ENCODE measurements around the gene PPP6R1.

The PPP6R1 gene

GRCh38 chr19:55305491-55305890 lies 46.7 kb upstream of the PPP6R1 start:
- peaks cover 54 to 80% of the 10 kb centered on the region in 2 donors for H3K36me3 ChIP-seq (replicated peaks in 1 of 2; ENCODE audit: control insufficient read depth in 2 of 2, insufficient read depth in 2 of 2, low read length in 2 of 2)
- no peak overlapping the region for H3K23ac ChIP-seq (ENCODE audit: low read depth, low read length, poor library complexity)
- no peaks in the 10 kb centered on the region for H3K79me1 ChIP-seq (ENCODE audit: low read depth, low read length)
- no CpG with 5 or more reads among the region's 9 CpGs for WGBS, 2 donors (ENCODE audit: extremely low coverage in 2 of 2, insufficient read length in 2 of 2, insufficient replicate concordance in 1 of 2)
- H3K4me1 ChIP-seq (ENCODE audit: control insufficient read depth in 2 of 2, insufficient read depth in 1 of 2, low read depth in 1 of 2, low read length in 2 of 2), result peaks cover 14 to 15% of the 10 kb centered on the region in 2 donors
- H4K8ac ChIP-seq (ENCODE audit: low read depth, low read length), result no peak overlapping the region
- H2BK15ac ChIP-seq (ENCODE audit: low read length), result no peak overlapping the region
- no peak overlapping the region for H3K4ac ChIP-seq (ENCODE audit: low read length)
- no peak overlapping the region for H2AFZ ChIP-seq (ENCODE audit: low read length)
- H3K14ac ChIP-seq (ENCODE audit: low read length), result no peak overlapping the region
- no peak for DNase-seq (ENCODE audit: low spot score)
- no peak overlapping the region for H2BK12ac ChIP-seq (ENCODE audit: low read length)
- peaks cover 4 to 5% of the 10 kb centered on the region in 2 donors for H3K9me3 ChIP-seq (replicated peaks in 1 of 2; ENCODE audit: control insufficient read depth in 2 of 2, insufficient read depth in 1 of 2, low read depth in 1 of 2, low read length in 2 of 2)
- no peak overlapping the region for H3K4me3 ChIP-seq (ENCODE audit: low read length in 2 of 2)
- no peaks in the 10 kb centered on the region for H3K27me3 ChIP-seq (ENCODE audit: control insufficient read depth in 3 of 3, insufficient read depth in 3 of 3, low read depth in 1 of 3, low read length in 3 of 3)
- H2BK120ac ChIP-seq (ENCODE audit: low read depth, low read length), result no peak overlapping the region
- H2AK5ac ChIP-seq (ENCODE audit: low read depth, low read length), result no peak overlapping the region
- H3K18ac ChIP-seq (ENCODE audit: low read length), result no peak overlapping the region
- H2BK5ac ChIP-seq (ENCODE audit: low read length), result peak overlapping the region; percentile 3
- no peak overlapping the region for H3K9ac ChIP-seq (ENCODE audit: low read depth, low read length, poor library complexity)
- H4K91ac ChIP-seq (ENCODE audit: low read depth, low read length, poor library complexity), result no peak overlapping the region
- no peak overlapping the region for H3K4me2 ChIP-seq (ENCODE audit: insufficient read depth, low read length, poor library complexity, severe bottlenecking)
- H3K27ac ChIP-seq (replicated peaks; ENCODE audit: low read length), result no peak overlapping the region

- Histone ChIP-seq H4K8ac (ENCODE audit: low read depth, low read length) (no peak overlapping the region), H3K9me3 (replicated peaks in 1 of 2; ENCODE audit: control insufficient read depth in 2 of 2, insufficient read depth in 1 of 2, low read depth in 1 of 2, low read length in 2 of 2) (peaks cover 4 to 5% of the 10 kb centered on the region in 2 donors), H3K79me1 (ENCODE audit: low read depth, low read length) (no peaks in the 10 kb centered on the region), H3K4ac (ENCODE audit: low read length) (no peak overlapping the region), H3K36me3 (replicated peaks in 1 of 2; ENCODE audit: control insufficient read depth in 2 of 2, insufficient read depth in 2 of 2, low read length in 2 of 2) (peaks cover 52 to 77% of the 10 kb centered on the region in 2 donors), H3K4me2 (ENCODE audit: insufficient read depth, low read length, poor library complexity, severe bottlenecking) (no peak overlapping the region), H2BK12ac (ENCODE audit: low read length) (no peak overlapping the region), H3K4me3 (ENCODE audit: low read length in 2 of 2) (no peak overlapping the region), H3K14ac (ENCODE audit: low read length) (no peak overlapping the region), H2BK120ac (ENCODE audit: low read depth, low read length) (no peak overlapping the region), H2AFZ (ENCODE audit: low read length) (no peak overlapping the region), H2AK5ac (ENCODE audit: low read depth, low read length) (peak overlapping the region; percentile 18), H3K27me3 (ENCODE audit: control insufficient read depth in 3 of 3, insufficient read depth in 3 of 3, low read depth in 1 of 3, low read length in 3 of 3) (no peaks in the 10 kb centered on the region), H3K23ac (ENCODE audit: low read depth, low read length, poor library complexity) (no peak overlapping the region), H4K91ac (ENCODE audit: low read depth, low read length, poor library complexity) (no peak overlapping the region), H3K18ac (ENCODE audit: low read length) (peak overlapping the region; percentile 42), H2BK5ac (ENCODE audit: low read length) (peak overlapping the region; percentile 3), H3K27ac (replicated peaks; ENCODE audit: low read length) (no peak overlapping the region), H3K4me1 (ENCODE audit: control insufficient read depth in 2 of 2, insufficient read depth in 1 of 2, low read depth in 1 of 2, low read length in 2 of 2) (peaks cover 13 to 14% of the 10 kb centered on the region in 2 donors), H2BK15ac (ENCODE audit: low read length) (no peak overlapping the region), H3K9ac (ENCODE audit: low read depth, low read length, poor library complexity) (no peak overlapping the region)
- DNase-seq (ENCODE audit: low spot score), result no peak
- no CpG with 5 or more reads among the region's 14 CpGs for WGBS, 2 donors (ENCODE audit: extremely low coverage in 2 of 2, insufficient read length in 2 of 2, insufficient replicate concordance in 1 of 2)
Observed at GRCh38 chr19:55304980-55305379, 46.2 kb upstream of the PPP6R1 start.

GRCh38 chr19:55304279-55304978 lies 45.6 kb upstream of the PPP6R1 start:
- DNase-seq (ENCODE audit: low spot score), result no peak
- WGBS, 2 donors (ENCODE audit: extremely low coverage in 2 of 2, insufficient read length in 2 of 2, insufficient replicate concordance in 1 of 2), result no CpG with 5 or more reads among the region's 39 CpGs
- Histone ChIP-seq H3K36me3 (replicated peaks in 1 of 2; ENCODE audit: control insufficient read depth in 2 of 2, insufficient read depth in 2 of 2, low read length in 2 of 2) (peaks cover 51 to 77% of the 10 kb centered on the region in 2 donors), H2BK12ac (ENCODE audit: low read length) (no peak overlapping the region), H4K8ac (ENCODE audit: low read depth, low read length) (no peak overlapping the region), H2AK5ac (ENCODE audit: low read depth, low read length) (no peak overlapping the region), H2BK15ac (ENCODE audit: low read length) (no peak overlapping the region), H3K23ac (ENCODE audit: low read depth, low read length, poor library complexity) (no peak overlapping the region), H3K9ac (ENCODE audit: low read depth, low read length, poor library complexity) (no peak overlapping the region), H4K91ac (ENCODE audit: low read depth, low read length, poor library complexity) (no peak overlapping the region), H3K9me3 (replicated peaks in 1 of 2; ENCODE audit: control insufficient read depth in 2 of 2, insufficient read depth in 1 of 2, low read depth in 1 of 2, low read length in 2 of 2) (peaks cover 4 to 5% of the 10 kb centered on the region in 2 donors), H3K18ac (ENCODE audit: low read length) (peak overlapping the region; percentile 42), H3K4me1 (ENCODE audit: control insufficient read depth in 2 of 2, insufficient read depth in 1 of 2, low read depth in 1 of 2, low read length in 2 of 2) (peaks cover 13 to 14% of the 10 kb centered on the region in 2 donors), H3K4me2 (ENCODE audit: insufficient read depth, low read length, poor library complexity, severe bottlenecking) (no peak overlapping the region), H3K79me1 (ENCODE audit: low read depth, low read length) (no peaks in the 10 kb centered on the region), H2BK120ac (ENCODE audit: low read depth, low read length) (no peak overlapping the region), H3K27ac (replicated peaks; ENCODE audit: low read length) (no peak overlapping the region), H3K4me3 (ENCODE audit: low read length in 2 of 2) (no peak overlapping the region), H3K4ac (ENCODE audit: low read length) (no peak overlapping the region), H3K14ac (ENCODE audit: low read length) (no peak overlapping the region), H2BK5ac (ENCODE audit: low read length) (peak overlapping the region; percentile 3), H2AFZ (ENCODE audit: low read length) (no peak overlapping the region), H3K27me3 (ENCODE audit: control insufficient read depth in 3 of 3, insufficient read depth in 3 of 3, low read depth in 1 of 3, low read length in 3 of 3) (no peaks in the 10 kb centered on the region)

GRCh38 chr19:55303477-55303876 lies 44.7 kb upstream of the PPP6R1 start:
- Histone ChIP-seq H3K14ac (ENCODE audit: low read length) (no peak overlapping the region), H2BK5ac (ENCODE audit: low read length) (no peak overlapping the region), H3K36me3 (replicated peaks in 1 of 2; ENCODE audit: control insufficient read depth in 2 of 2, insufficient read depth in 2 of 2, low read length in 2 of 2) (peaks cover 46 to 77% of the 10 kb centered on the region in 2 donors), H3K9me3 (replicated peaks in 1 of 2; ENCODE audit: control insufficient read depth in 2 of 2, insufficient read depth in 1 of 2, low read depth in 1 of 2, low read length in 2 of 2) (peaks cover 0 to 4% of the 10 kb centered on the region in 2 donors), H3K79me1 (ENCODE audit: low read depth, low read length) (no peaks in the 10 kb centered on the region), H3K4me1 (ENCODE audit: control insufficient read depth in 2 of 2, insufficient read depth in 1 of 2, low read depth in 1 of 2, low read length in 2 of 2) (peaks cover 13 to 14% of the 10 kb centered on the region in 2 donors), H4K8ac (ENCODE audit: low read depth, low read length) (no peak overlapping the region), H2AK5ac (ENCODE audit: low read depth, low read length) (no peak overlapping the region), H3K9ac (ENCODE audit: low read depth, low read length, poor library complexity) (no peak overlapping the region), H2BK120ac (ENCODE audit: low read depth, low read length) (no peak overlapping the region), H3K18ac (ENCODE audit: low read length) (no peak overlapping the region), H3K23ac (ENCODE audit: low read depth, low read length, poor library complexity) (no peak overlapping the region), H3K4me2 (ENCODE audit: insufficient read depth, low read length, poor library complexity, severe bottlenecking) (no peak overlapping the region), H3K27ac (replicated peaks; ENCODE audit: low read length) (no peak overlapping the region), H2BK12ac (ENCODE audit: low read length) (no peak overlapping the region), H3K4ac (ENCODE audit: low read length) (no peak overlapping the region), H3K27me3 (ENCODE audit: control insufficient read depth in 3 of 3, insufficient read depth in 3 of 3, low read depth in 1 of 3, low read length in 3 of 3) (no peaks in the 10 kb centered on the region), H2BK15ac (ENCODE audit: low read length) (no peak overlapping the region), H2AFZ (ENCODE audit: low read length) (no peak overlapping the region), H3K4me3 (ENCODE audit: low read length in 2 of 2) (no peak overlapping the region), H4K91ac (ENCODE audit: low read depth, low read length, poor library complexity) (no peak overlapping the region)
- no CpG with 5 or more reads among the region's 11 CpGs for WGBS, 2 donors (ENCODE audit: extremely low coverage in 2 of 2, insufficient read length in 2 of 2, insufficient replicate concordance in 1 of 2)
- no peak for DNase-seq (ENCODE audit: low spot score)
